ENCODE results near the gene MAPK11.

The MAPK11 gene

DNA sequence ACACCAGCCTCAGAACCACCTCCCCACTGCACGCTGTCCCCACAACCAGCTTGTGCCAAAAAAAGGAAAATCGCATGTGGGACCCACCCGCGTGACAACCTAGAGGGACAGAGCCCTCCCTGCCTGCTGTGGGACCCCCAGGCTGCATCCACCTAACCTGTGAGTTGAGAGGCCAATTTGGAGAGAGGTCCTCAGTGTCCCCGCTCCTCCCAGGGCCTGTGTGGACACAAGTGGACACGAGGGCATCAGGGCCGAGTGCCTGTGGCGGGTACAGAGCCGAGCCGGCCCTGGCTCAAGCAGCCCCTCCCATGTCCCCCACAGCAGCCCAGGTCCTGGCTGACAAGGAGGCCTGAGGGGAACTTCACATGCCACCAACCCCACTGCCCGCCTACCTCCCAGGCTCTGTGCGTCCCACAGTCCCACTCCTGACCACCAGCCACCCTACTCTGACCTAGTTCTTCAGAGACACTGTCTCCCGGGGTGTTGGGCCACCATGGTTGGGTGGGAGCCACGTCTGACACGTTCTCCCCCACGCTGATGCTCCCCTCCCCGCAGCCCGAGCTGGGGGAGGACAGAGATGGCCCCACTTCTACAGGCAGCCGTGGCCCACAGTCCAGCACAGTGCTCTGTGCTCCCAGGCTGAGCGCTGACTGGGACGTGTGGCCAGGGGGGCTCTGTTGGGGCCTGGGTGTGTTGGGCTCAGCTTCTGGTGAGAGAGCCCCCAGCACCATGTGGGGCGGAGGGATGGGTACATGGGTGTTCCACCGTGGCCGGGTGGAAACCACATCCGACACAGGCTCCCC is 50.2 kb downstream of the MAPK11 start:
- TF ChIP-seq, protein P1, sequence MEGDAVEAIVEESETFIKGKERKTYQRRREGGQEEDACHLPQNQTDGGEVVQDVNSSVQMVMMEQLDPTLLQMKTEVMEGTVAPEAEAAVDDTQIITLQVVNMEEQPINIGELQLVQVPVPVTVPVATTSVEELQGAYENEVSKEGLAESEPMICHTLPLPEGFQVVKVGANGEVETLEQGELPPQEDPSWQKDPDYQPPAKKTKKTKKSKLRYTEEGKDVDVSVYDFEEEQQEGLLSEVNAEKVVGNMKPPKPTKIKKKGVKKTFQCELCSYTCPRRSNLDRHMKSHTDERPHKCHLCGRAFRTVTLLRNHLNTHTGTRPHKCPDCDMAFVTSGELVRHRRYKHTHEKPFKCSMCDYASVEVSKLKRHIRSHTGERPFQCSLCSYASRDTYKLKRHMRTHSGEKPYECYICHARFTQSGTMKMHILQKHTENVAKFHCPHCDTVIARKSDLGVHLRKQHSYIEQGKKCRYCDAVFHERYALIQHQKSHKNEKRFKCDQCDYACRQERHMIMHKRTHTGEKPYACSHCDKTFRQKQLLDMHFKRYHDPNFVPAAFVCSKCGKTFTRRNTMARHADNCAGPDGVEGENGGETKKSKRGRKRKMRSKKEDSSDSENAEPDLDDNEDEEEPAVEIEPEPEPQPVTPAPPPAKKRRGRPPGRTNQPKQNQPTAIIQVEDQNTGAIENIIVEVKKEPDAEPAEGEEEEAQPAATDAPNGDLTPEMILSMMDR (IDR thresholded peaks at IDR 0.05; ENCODE audit: low read depth, low read length): no peak
- peaks cover 9% of the 10 kb centered on the region; the same call in 1 of the 2 replicates for H3K4me1 ChIP-seq
- no peaks in the 10 kb centered on the region for H3K27me3 ChIP-seq
- no peaks in the 10 kb centered on the region for H3K9me3 ChIP-seq
- DNase-seq: no peak
- peaks cover 80% of the 10 kb centered on the region for H3K36me3 ChIP-seq
- H3K4me3 ChIP-seq (ENCODE audit: low read depth, low read length): no peak overlapping the region

DNA sequence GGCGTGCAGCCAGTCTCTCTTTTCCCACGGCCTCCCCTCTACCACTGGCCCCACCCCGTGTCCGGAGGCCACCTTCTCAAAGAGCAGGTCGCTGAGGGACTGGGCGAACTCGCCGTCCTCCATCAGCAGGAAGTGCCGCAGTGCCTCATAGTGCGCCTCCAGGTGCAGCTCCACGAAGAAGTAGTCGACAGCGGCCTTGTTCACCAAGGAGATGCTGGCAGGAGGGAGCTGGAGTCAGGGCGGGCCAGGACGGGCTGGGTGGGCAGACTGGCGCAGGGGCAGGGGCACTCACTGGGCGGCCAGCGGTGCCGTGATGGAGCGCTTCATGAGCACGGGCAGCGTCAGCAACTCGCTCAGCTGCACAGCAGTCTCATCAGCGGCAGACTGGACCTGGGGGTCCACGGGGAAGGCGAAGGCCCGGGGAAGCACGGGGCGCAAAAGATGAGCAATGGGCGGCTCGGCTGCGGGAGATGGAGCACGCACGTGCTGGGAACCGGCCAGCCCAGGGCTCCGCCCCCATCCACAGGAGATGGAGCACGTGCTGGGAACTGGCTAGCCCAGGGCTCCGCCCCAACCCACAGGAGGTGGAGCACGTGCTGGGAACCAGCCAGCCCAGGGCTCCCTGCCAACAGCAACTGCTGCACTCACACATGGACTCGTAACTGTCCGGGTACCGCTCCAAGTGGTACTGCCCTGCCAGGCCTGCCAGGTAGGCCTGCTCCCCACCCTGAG is 51.0 kb downstream of the MAPK11 start:
- TF ChIP-seq, protein P1 (IDR thresholded peaks at IDR 0.05; ENCODE audit: low read depth, low read length): no peak
- Histone ChIP-seq H3K36me3 (peaks cover 79% of the 10 kb centered on the region), H3K27me3 (no peaks in the 10 kb centered on the region), H3K4me1 (peaks cover 9% of the 10 kb centered on the region; the same call in 1 of the 2 replicates), H3K4me3 (ENCODE audit: low read depth, low read length) (no peak overlapping the region), H3K9me3 (no peaks in the 10 kb centered on the region)
- peak; percentile 86 for DNase-seq

- Histone ChIP-seq H3K9me3 (no peaks in the 10 kb centered on the region), H3K4me1 (peaks cover 9% of the 10 kb centered on the region; the same call in 1 of the 2 replicates), H3K4me3 (ENCODE audit: low read depth, low read length) (no peak overlapping the region), H3K36me3 (peaks cover 79% of the 10 kb centered on the region), H3K27me3 (no peaks in the 10 kb centered on the region)
- TF ChIP-seq, protein P1 (IDR thresholded peaks at IDR 0.05; ENCODE audit: low read depth, low read length): no peak
- no peak for DNase-seq
These were observed 51.8 kb downstream of the MAPK11 start for GRCh38 chr22:50218153-50218995.

- H3K9me3 ChIP-seq: no peaks in the 10 kb centered on the region
- H3K4me1 ChIP-seq: peaks cover 9% of the 10 kb centered on the region; the same call in 1 of the 2 replicates
- no peak for DNase-seq
- H3K27me3 ChIP-seq: no peaks in the 10 kb centered on the region
- H3K4me3 ChIP-seq (ENCODE audit: low read depth, low read length): no peak overlapping the region
- peaks cover 80% of the 10 kb centered on the region for H3K36me3 ChIP-seq
- TF ChIP-seq, protein P1 (IDR thresholded peaks at IDR 0.05; ENCODE audit: low read depth, low read length): no peak
These were observed 52.5 kb downstream of the MAPK11 start for GRCh38 chr22:50217543-50218152.

- DNase-seq: no peak
- TF ChIP-seq, protein P1 (IDR thresholded peaks at IDR 0.05; ENCODE audit: low read depth, low read length): no peak
- Histone ChIP-seq H3K4me3 (ENCODE audit: low read depth, low read length) (no peak overlapping the region), H3K4me1 (peaks cover 9% of the 10 kb centered on the region; the same call in 1 of the 2 replicates), H3K27me3 (no peaks in the 10 kb centered on the region), H3K9me3 (no peaks in the 10 kb centered on the region), H3K36me3 (peaks cover 74% of the 10 kb centered on the region)
These were observed 53.3 kb downstream of the MAPK11 start for GRCh38 chr22:50216684-50217520.
